OCI-LY7 (cell line): ENCODE results near the gene NOXO1. TPM values are rescaled to one million over a fixed set of nuclear protein-coding genes. Genes with fewer than 3 reads are reported as not detected.

Experiments
- BruUV-seq: library from RNA; stranded (reverse); fragments of 400-500 nt; replicated peaks from 2 replicates; lab custom pipeline; 2021; lab: Mats Ljungman, UMichigan
- CTCF ChIA-PET: fragments of 300-600 bp; sonication (Branson Sonifier 250); formaldehyde crosslinking; loops from one replicate; lab custom pipeline; 2022; ENCODE audit warnings: antibody characterized with exemption; ENCODE audit not compliant: unreplicated experiment; lab: Charles Lee
- POLR2A ChIA-PET: fragments of 300-600 bp; sonication (Branson Sonifier 250); formaldehyde crosslinking; loops from one replicate; lab custom pipeline; 2022; ENCODE audit warnings: antibody characterized with exemption; lab: Charles Lee
- DNase-seq: peaks from one replicate; pipeline ENCODE4 v3.0.0-alpha.2; 2015; ENCODE audit warnings: low spot score
- H2AFZ ChIP-seq: fragments of 200-600 bp; sonication (generic), shearing (Covaris generic); 2 replicates; pipeline ENCODE4 v1.6.1; 2014; ENCODE audit warnings: mild to moderate bottlenecking, antibody characterized with exemption, low read length, moderate library complexity
- H3K27ac ChIP-seq: fragments of 200-600 bp; sonication (generic); 2 replicates; pipeline ENCODE4 v1.5.1; 2014; ENCODE audit warnings: mixed run types, low read depth, mild to moderate bottlenecking, moderate library complexity, low read length, inconsistent platforms; ENCODE audit not compliant: poor library complexity, severe bottlenecking
- H3K36me3 ChIP-seq: fragments of 200-600 bp; sonication (generic); 2 replicates; pipeline ENCODE4 v1.6.1; 2014; ENCODE audit warnings: mild to moderate bottlenecking, antibody characterized with exemption, low read length, moderate library complexity, mixed read lengths; ENCODE audit not compliant: insufficient read depth
- H3K4me1 ChIP-seq: fragments of 200-600 bp; sonication (generic); 2 replicates; pipeline ENCODE4 v1.5.1; 2014; ENCODE audit warnings: mild to moderate bottlenecking, low read length; ENCODE audit not compliant: insufficient read depth, poor library complexity, severe bottlenecking
- H3K4me2 ChIP-seq: fragments of 200-600 bp; sonication (generic); 2 replicates; pipeline ENCODE4 v1.6.1; 2014; ENCODE audit warnings: mild to moderate bottlenecking, low read length
- H3K4me3 ChIP-seq: fragments of 200-600 bp; sonication (generic); 2 replicates; pipeline ENCODE4 v1.5.1; 2014; ENCODE audit warnings: mild to moderate bottlenecking, low read depth, low read length; ENCODE audit not compliant: poor library complexity, severe bottlenecking
- H3K79me2 ChIP-seq: fragments of 200-600 bp; sonication (generic); 2 replicates; pipeline ENCODE4 v1.6.1; 2016; ENCODE audit warnings: low read depth, mild to moderate bottlenecking, low read length, moderate library complexity, mixed read lengths; ENCODE audit not compliant: insufficient read depth
- H3K9me2 ChIP-seq: fragments of 200-600 bp; sonication (generic); 2 replicates; pipeline ENCODE4 v1.6.1; 2016; ENCODE audit warnings: mild to moderate bottlenecking, low read length, mixed read lengths; ENCODE audit not compliant: insufficient read depth
- H3K9me3 ChIP-seq: fragments of 200-600 bp; sonication (generic); 2 replicates; pipeline ENCODE4 v1.6.1; 2014; ENCODE audit warnings: mild to moderate bottlenecking, mixed run types, low read length, mixed read lengths
- H4K20me1 ChIP-seq: fragments of 200-600 bp; sonication (generic); 2 replicates; pipeline ENCODE4 v1.6.1; 2014; ENCODE audit warnings: mild to moderate bottlenecking, antibody characterized with exemption, low read length, moderate library complexity, mixed read lengths; ENCODE audit not compliant: insufficient read depth
- CTCF ChIP-seq: fragments of 200-600 bp; sonication (generic); conservative IDR thresholded peaks from 2 replicates; pipeline ENCODE4 v1.5.1; 2014; ENCODE audit warnings: mild to moderate bottlenecking, antibody characterized with exemption, low read length, moderate library complexity, mixed read lengths
- EZH2phosphoT487 ChIP-seq: fragments of 200-600 bp; sonication (generic); IDR thresholded peaks from 2 replicates; pipeline ENCODE4 v1.6.1; 2018; ENCODE audit warnings: low read depth, borderline replicate concordance, mild to moderate bottlenecking, mixed run types, antibody characterized with exemption, low read length, moderate library complexity, mixed read lengths
- intact Hi-C: fragments of 100-400 bp; cut with micrococcal nuclease; formaldehyde crosslinking; loops from one replicate; pipeline ENCODE4 v1.10.0; 2022; ENCODE audit not compliant: unreplicated experiment
- total RNA-seq, 2 experiments: library from RNA; depleted of rRNA in 1 of 2; stranded (reverse); fragments of >200 nt in 1 of 2; shearing (Covaris generic) in 1 of 2; gene quantifications; 2 replicates each; pipeline ENCODE4 v1.2.3, GENCODE V29; 2014 to 2022

NOXO1 gene
- total RNA-seq, 2 experiments from 2014 or later: 0.22 to 0.30 TPM

GRCh38 chr16:1942810-1943726 is 38.2 kb downstream of the NOXO1 start, which contains the start of gene MSRB1:
Gene MSRB1 (minus strand): TSS chr16:1943199. CDS start chr16:1943156, 43 bp downstream.
- no peaks in the 10 kb centered on the region for H3K9me3 ChIP-seq
- CTCF ChIA-PET: no interaction called here
- POLR2A ChIA-PET: interaction anchor here (0.8 to 2.2 kb wide), 2 partner anchors 22 to 161 kb away, joined by 4 read pairs; partner anchors contain the start of genes NUBP2, RPS2 and SPSB3
- no peaks in the 10 kb centered on the region for H3K36me3 ChIP-seq
- H3K9me2 ChIP-seq: no peaks in the 10 kb centered on the region
- H3K79me2 ChIP-seq: no peaks in the 10 kb centered on the region
- H3K4me3 ChIP-seq: peak within 1 kb of the TSS; percentile 84
- intact Hi-C loops: loop anchor here (2.0 to 5.0 kb wide), 2 partner anchors 66 to 161 kb away; partner anchors contain the start of genes NUBP2, SPSB3 and ZNF598
- H4K20me1 ChIP-seq: no peaks in the 10 kb centered on the region
- no peak within 1 kb of the TSS for H3K27ac ChIP-seq
- TF ChIP-seq EZH2phosphoT487 (no peak), CTCF (peak; percentile 29; the same call in 1 of the 2 replicates)
- peak; percentile 100 for DNase-seq
- H2AFZ ChIP-seq: peak within 1 kb of the TSS; percentile 83
- BruUV-seq: no TSS peak
- H3K4me1 ChIP-seq: peaks cover 18% of the 10 kb centered on the region
- peak within 1 kb of the TSS; percentile 95 for H3K4me2 ChIP-seq

- DNase-seq: peak; percentile 34
- peak overlapping the region; percentile 83; the same call in 1 of the 2 replicates for H2AFZ ChIP-seq
- H3K4me3 ChIP-seq: peak overlapping the region; percentile 84
- H3K9me3 ChIP-seq: no peaks in the 10 kb centered on the region
- H3K27ac ChIP-seq: no peak overlapping the region
- intact Hi-C loops: loop anchor here (2.0 to 5.0 kb wide), 2 partner anchors 67 to 160 kb away; partner anchors contain the start of genes NUBP2, SPSB3 and ZNF598
- H3K9me2 ChIP-seq: no peaks in the 10 kb centered on the region
- ChIA-PET CTCF (no interaction called here), POLR2A (interaction anchor here (1.3 to 2.2 kb wide), 2 partner anchors 22 to 160 kb away, joined by 4 to 6 read pairs; partner anchors contain the start of genes NUBP2, RPS2 and SPSB3)
- H3K79me2 ChIP-seq: no peaks in the 10 kb centered on the region
- no peaks in the 10 kb centered on the region for H3K36me3 ChIP-seq
- no peak for TF ChIP-seq CTCF
- no peak for TF ChIP-seq EZH2phosphoT487
- H4K20me1 ChIP-seq: no peaks in the 10 kb centered on the region
- no TSS peak for BruUV-seq
- peak overlapping the region; percentile 95 for H3K4me2 ChIP-seq
- H3K4me1 ChIP-seq: peaks cover 18% of the 10 kb centered on the region
Measured at GRCh38 chr16:1942047-1942809, 39.0 kb downstream of the NOXO1 start.
